ENCODE data around the gene ADAM22. TPM values are rescaled to one million over a fixed set of nuclear protein-coding genes. Genes with fewer than 3 reads are reported as not detected.

The ADAM22 gene
- total and polyA plus RNA-seq, 7 donors = under 0.01 to 3.5 (median 1.4) TPM

GRCh38 chr7:88167721-88168120 lies 233.7 kb downstream of the ADAM22 start:
- no peaks in the 10 kb centered on the region for H3K9me3 ChIP-seq
- TF ChIP-seq EP300 (IDR thresholded peaks at IDR 0.05) (no peak), POLR2A (IDR thresholded peaks at IDR 0.05) (no peak), POLR2AphosphoS5 (IDR thresholded peaks at IDR 0.05) (no peak), CTCF (IDR thresholded peaks at IDR 0.05) (no peak)
- no peak overlapping the region for H3K27ac ChIP-seq
- no peak for DNase-seq
- H3K4me3 ChIP-seq = no peak overlapping the region
- no peaks in the 10 kb centered on the region for H3K36me3 ChIP-seq
- no peaks in the 10 kb centered on the region for H3K27me3 ChIP-seq
- intact Hi-C loops (cut with DNase I) = no loop called here
- H3K4me1 ChIP-seq = no peaks in the 10 kb centered on the region
- 91 to 94% methylated on average over 2 of the region's 2 CpGs for WGBS, 2 donors

- Histone ChIP-seq H3K27me3 (no peaks in the 10 kb centered on the region), H3K27ac (no peak overlapping the region), H3K36me3 (no peaks in the 10 kb centered on the region), H3K4me1 (no peaks in the 10 kb centered on the region), H3K4me3 (no peak overlapping the region), H3K9me3 (no peaks in the 10 kb centered on the region)
- no peak for DNase-seq
- WGBS, 2 donors = 7 to 20% methylated on average over 1 of the region's 1 CpG
- no peak for TF ChIP-seq EP300 (IDR thresholded peaks at IDR 0.05)
- no peak for TF ChIP-seq POLR2AphosphoS5 (IDR thresholded peaks at IDR 0.05)
- peak in 1 of 4 experiments; percentile 47 for TF ChIP-seq CTCF (IDR thresholded peaks at IDR 0.05)
- TF ChIP-seq POLR2A (IDR thresholded peaks at IDR 0.05) = no peak
- intact Hi-C loops (cut with DNase I) = no loop called here
Observed at GRCh38 chr7:88169717-88170320, 235.8 kb downstream of the ADAM22 start.

- H3K27ac ChIP-seq = no peak overlapping the region
- intact Hi-C loops (cut with DNase I) = no loop called here
- H3K36me3 ChIP-seq = no peaks in the 10 kb centered on the region
- H3K4me1 ChIP-seq = no peaks in the 10 kb centered on the region
- no peak for TF ChIP-seq POLR2AphosphoS5 (IDR thresholded peaks at IDR 0.05)
- no peak for TF ChIP-seq POLR2A (IDR thresholded peaks at IDR 0.05)
- no peak for TF ChIP-seq EP300 (IDR thresholded peaks at IDR 0.05)
- TF ChIP-seq CTCF (IDR thresholded peaks at IDR 0.05) = no peak
- no peak overlapping the region for H3K4me3 ChIP-seq
- H3K9me3 ChIP-seq = no peaks in the 10 kb centered on the region
- WGBS, 2 donors = 93 to 96% methylated on average over 4 of the region's 4 CpGs
- DNase-seq = no peak
- no peaks in the 10 kb centered on the region for H3K27me3 ChIP-seq
Observed at GRCh38 chr7:88172842-88173241, 238.8 kb downstream of the ADAM22 start.

GRCh38 chr7:88176190-88176589 lies 242.1 kb downstream of the ADAM22 start:
- 89% methylated on average over 5 of the region's 5 CpGs for WGBS, 2 donors

More at GRCh38 chr7:88176190-88176589, 242.1 kb downstream of the ADAM22 start:
- Histone ChIP-seq H3K36me3 (no peaks in the 10 kb centered on the region), H3K27ac (no peak overlapping the region), H3K9me3 (no peaks in the 10 kb centered on the region), H3K4me1 (no peaks in the 10 kb centered on the region), H3K27me3 (no peaks in the 10 kb centered on the region), H3K4me3 (no peak overlapping the region)
- TF ChIP-seq EP300 (IDR thresholded peaks at IDR 0.05) = no peak
- no peak for TF ChIP-seq POLR2AphosphoS5 (IDR thresholded peaks at IDR 0.05)
- no peak for TF ChIP-seq CTCF (IDR thresholded peaks at IDR 0.05)
- no peak for TF ChIP-seq POLR2A (IDR thresholded peaks at IDR 0.05)
- intact Hi-C loops (cut with DNase I) = no loop called here
- DNase-seq = no peak
